Panc1 (cell line): ENCODE measurements around the gene USP30. TPM values are rescaled to one million over a fixed set of nuclear protein-coding genes. Genes with fewer than 3 reads are reported as not detected.

Source experiments
- ATAC-seq: fragments of 200-7000 bp; cut with Tn5 transposase; 2 replicates; pipeline ENCODE4 v1.9.1; 2020; ENCODE audit warnings: mild to moderate bottlenecking, moderate library complexity
- BruUV-seq: library from RNA; stranded (reverse); fragments of 400-500 nt; replicated peaks from 2 replicates; lab custom pipeline; 2021; lab: Mats Ljungman, UMichigan
- CTCF ChIA-PET: fragments of 300-600 bp; sonication (Branson Sonifier 250); formaldehyde crosslinking; loops from one replicate; lab custom pipeline; 2022; ENCODE audit warnings: antibody characterized with exemption; lab: Charles Lee
- POLR2A ChIA-PET: fragments of 300-600 bp; sonication (Branson Sonifier 250); formaldehyde crosslinking; loops from one replicate; lab custom pipeline; 2022; ENCODE audit warnings: antibody characterized with exemption; lab: Charles Lee
- DNase-seq: peaks from one replicate; pipeline ENCODE4 v3.0.0-alpha.2; 2010; ENCODE audit warnings: low read depth, low spot score
- H3K27ac ChIP-seq: 2 replicates; pipeline ENCODE4 v1.5.1; 2011; ENCODE audit warnings: mild to moderate bottlenecking, low read length, inconsistent platforms
- H3K27me3 ChIP-seq: fragments of 200-500 bp; sonication (Bioruptor generic); 2 replicates; pipeline ENCODE4 v1.6.0; 2014; ENCODE audit warnings: low read length, inconsistent platforms; ENCODE audit not compliant: control insufficient read depth, insufficient read depth
- H3K36me3 ChIP-seq: fragments of 200-500 bp; sonication (Bioruptor generic); 2 replicates; pipeline ENCODE4 v1.5.1; 2014; ENCODE audit warnings: inconsistent platforms, mild to moderate bottlenecking, low read length, moderate library complexity; ENCODE audit not compliant: control insufficient read depth, insufficient read depth
- H3K4me1 ChIP-seq: 2 replicates; pipeline ENCODE4 v1.5.1; 2011; ENCODE audit warnings: inconsistent platforms, mild to moderate bottlenecking, low read length, moderate library complexity; ENCODE audit not compliant: control insufficient read depth, insufficient read depth
- H3K4me3 ChIP-seq, 2 experiments: 2 replicates each; pipeline ENCODE4 v1.5.1; 2011 to 2012; ENCODE audit warnings: low read depth in 2 of 2, low read length in 2 of 2, mild to moderate bottlenecking in 2 of 2, inconsistent platforms in 1 of 2, moderate library complexity in 1 of 2
- H3K9me3 ChIP-seq: fragments of 200-500 bp; sonication (Bioruptor generic); 2 replicates; pipeline ENCODE4 v1.5.1; 2014; ENCODE audit warnings: low read depth, mild to moderate bottlenecking, inconsistent platforms, low read length, moderate library complexity; ENCODE audit not compliant: control insufficient read depth, insufficient read depth
- CTCF ChIP-seq: fragments of 450-650 bp; IDR thresholded peaks from 2 replicates; pipeline ENCODE4 v1.5.1; 2017; ENCODE audit warnings: mild to moderate bottlenecking
- POLR2AphosphoS5 ChIP-seq: IDR thresholded peaks from 2 replicates; pipeline ENCODE4 v1.6.1; 2012; ENCODE audit warnings: mild to moderate bottlenecking, low read depth, low read length, moderate library complexity
- REST ChIP-seq, 2 experiments: IDR thresholded peaks; 2 replicates each; pipeline ENCODE4 v1.6.1; 2011 to 2012; ENCODE audit warnings: low read depth in 2 of 2, control low read depth in 1 of 2, low read length in 1 of 2, mild to moderate bottlenecking in 1 of 2, moderate library complexity in 1 of 2; ENCODE audit not compliant: insufficient read depth in 1 of 2
- SIN3A ChIP-seq: IDR thresholded peaks from 2 replicates; pipeline ENCODE4 v1.6.1; 2012; ENCODE audit warnings: low read depth, mild to moderate bottlenecking, low read length, moderate library complexity, borderline replicate concordance; ENCODE audit not compliant: insufficient read depth
- TCF7L2 ChIP-seq: IDR thresholded peaks from 2 replicates; pipeline ENCODE4 v1.6.1; 2011; ENCODE audit warnings: mild to moderate bottlenecking, low read depth, low read length, inconsistent platforms
- in situ Hi-C: cut with HindIII; loops from 2 replicates; pipeline ENCODE4 v1.10.0; 2016; ENCODE audit warnings: low sequenced_read_pairs, low pct_unique_long_range_greater_than_20kb
- intact Hi-C: fragments of 100-400 bp; cut with micrococcal nuclease; formaldehyde crosslinking; loops from one replicate; pipeline ENCODE4 v1.10.0; 2022; ENCODE audit not compliant: unreplicated experiment
- total RNA-seq: library from RNA; stranded (reverse); gene quantifications from one replicate; pipeline ENCODE4 v1.2.1, GENCODE V29; 2021; ENCODE audit not compliant: unreplicated experiment

Gene USP30
- total RNA-seq, 1 experiment from 2014 or later: 5.7 TPM

GRCh38 chr12:109084425-109084824, 32.0 kb downstream of the USP30 start:
- in situ Hi-C loops: no loop called here
- Histone ChIP-seq H3K36me3 (peaks cover 8% of the 10 kb centered on the region), H3K27ac (no peak overlapping the region), H3K4me3 (no peak overlapping the region), H3K27me3 (no peaks in the 10 kb centered on the region), H3K9me3 (no peaks in the 10 kb centered on the region), H3K4me1 (no peaks in the 10 kb centered on the region)
- DNase-seq (no peak), ATAC-seq (no peak)
- ChIA-PET CTCF (no interaction called here), POLR2A (no interaction called here)
- intact Hi-C loops: loop anchor here (10.0 kb wide), 1 partner anchor 200 kb away; the partner anchor contains the start of gene DAO
- no TSS peak for BruUV-seq
- no peak for TF ChIP-seq CTCF
- no peak for TF ChIP-seq POLR2AphosphoS5
- no peak for TF ChIP-seq SIN3A
- no peak for TF ChIP-seq TCF7L2
- TF ChIP-seq REST (IDR thresholded peaks at IDR 0.05; ENCODE audit: insufficient read depth in 1 of 2, low read depth in 2 of 2, low read length in 1 of 2): no peak

- ATAC-seq (no peak), DNase-seq (no peak)
- POLR2A ChIA-PET: no interaction called here
- BruUV-seq: no TSS peak
- CTCF ChIA-PET: no interaction called here
- in situ Hi-C loops (no loop called here), intact Hi-C loops (loop anchor here (10.0 kb wide), 1 partner anchor 201 kb away; the partner anchor contains the start of gene DAO)
- H3K27me3 ChIP-seq: no peaks in the 10 kb centered on the region
- H3K36me3 ChIP-seq: peaks cover 8% of the 10 kb centered on the region
- H3K9me3 ChIP-seq: no peaks in the 10 kb centered on the region
- TF ChIP-seq REST (IDR thresholded peaks at IDR 0.05; ENCODE audit: insufficient read depth in 1 of 2, low read depth in 2 of 2, low read length in 1 of 2): no peak
- TF ChIP-seq POLR2AphosphoS5: no peak
- no peak for TF ChIP-seq CTCF
- TF ChIP-seq SIN3A: no peak
- no peak for TF ChIP-seq TCF7L2
- H3K4me1 ChIP-seq: no peaks in the 10 kb centered on the region
- H3K27ac ChIP-seq: no peak overlapping the region
- H3K4me3 ChIP-seq: no peak overlapping the region
Observed at GRCh38 chr12:109085590-109085989, 33.2 kb downstream of the USP30 start.
